RKO (cell line): ENCODE data around the gene BNIP1.
"Not testable (repeated sequence)": the region's sequence is repeated elsewhere in the genome, so short reads cannot be mapped to it uniquely, and the experiment has no call there.

Experiments used
- DNase-seq: peaks from one replicate; pipeline ENCODE4 v3.0.0-alpha.2; 2016; ENCODE audit warnings: low spot score

The BNIP1 gene, protein sequence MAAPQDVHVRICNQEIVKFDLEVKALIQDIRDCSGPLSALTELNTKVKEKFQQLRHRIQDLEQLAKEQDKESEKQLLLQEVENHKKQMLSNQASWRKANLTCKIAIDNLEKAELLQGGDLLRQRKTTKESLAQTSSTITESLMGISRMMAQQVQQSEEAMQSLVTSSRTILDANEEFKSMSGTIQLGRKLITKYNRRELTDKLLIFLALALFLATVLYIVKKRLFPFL

DNA sequence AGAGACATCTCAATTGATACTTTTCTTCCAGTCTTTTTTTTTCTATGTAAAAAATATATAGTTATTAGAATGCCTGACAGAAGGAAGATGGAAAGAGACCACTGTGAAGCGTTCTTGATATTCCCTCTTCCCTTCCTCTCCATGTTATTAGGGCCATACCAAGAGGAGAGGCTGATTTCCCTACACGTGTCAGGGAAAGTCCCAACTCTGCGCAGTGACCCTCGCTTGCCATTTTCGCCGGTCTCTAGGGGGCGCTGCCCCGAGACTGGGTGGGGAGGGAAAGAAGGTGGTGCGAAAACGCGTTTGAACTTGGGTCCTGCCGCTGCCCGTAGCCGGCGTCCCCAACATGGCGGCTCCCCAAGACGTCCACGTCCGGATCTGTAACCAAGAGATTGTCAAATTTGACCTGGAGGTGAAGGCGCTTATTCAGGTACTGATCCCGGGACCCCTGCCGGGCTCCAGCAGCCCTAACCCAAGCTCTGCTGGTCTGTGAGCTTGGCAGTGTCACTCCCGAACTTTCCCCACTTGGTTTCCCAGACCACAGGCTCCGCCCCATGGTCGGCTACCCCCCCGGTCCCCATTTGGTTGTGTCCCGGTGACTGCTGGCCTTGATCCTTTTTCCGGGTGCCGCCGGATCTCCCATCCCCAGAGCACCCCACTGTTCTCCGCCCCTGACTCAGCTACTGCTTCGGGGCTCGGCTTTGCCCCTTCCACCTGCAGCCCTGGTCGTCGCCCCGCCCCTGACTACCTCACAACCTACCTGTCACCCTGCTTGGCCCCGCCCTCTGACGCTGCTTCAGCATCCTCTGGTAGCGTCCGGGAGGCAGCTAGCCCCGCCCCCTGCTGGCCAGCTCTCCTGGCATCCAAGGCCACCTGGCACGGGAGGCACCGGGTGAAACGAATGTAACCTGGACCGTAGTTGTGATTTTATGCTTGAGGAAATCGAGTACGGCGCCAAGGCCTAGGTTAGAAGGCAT lies at the start of gene BNIP1:
Gene BNIP1 (plus strand): TSS at position 332 of the 977 bp plus-strand sequence. CDS start 15 bp downstream, at position 347.
- peak; percentile 92 for DNase-seq

DNA sequence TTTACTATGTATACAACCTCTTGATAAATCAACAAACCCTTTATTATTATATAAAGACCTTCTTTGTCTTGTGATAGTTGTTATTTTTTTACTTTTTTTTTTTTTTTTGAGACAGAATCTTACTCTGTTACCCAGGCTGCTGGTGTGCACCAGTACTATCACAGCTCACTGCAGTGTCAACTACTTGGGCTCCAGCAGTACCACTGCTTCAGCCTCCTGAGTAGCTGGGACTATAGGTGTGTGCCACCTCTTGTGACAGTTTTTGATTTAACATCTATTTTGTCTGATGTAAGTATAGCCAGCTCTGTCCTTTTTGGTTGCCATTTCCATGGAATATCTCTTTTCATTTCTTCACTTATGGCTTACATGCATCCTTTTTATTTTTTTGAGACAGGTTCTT lies 45.5 kb upstream of the BNIP1 start:
- no peak for DNase-seq

DNA sequence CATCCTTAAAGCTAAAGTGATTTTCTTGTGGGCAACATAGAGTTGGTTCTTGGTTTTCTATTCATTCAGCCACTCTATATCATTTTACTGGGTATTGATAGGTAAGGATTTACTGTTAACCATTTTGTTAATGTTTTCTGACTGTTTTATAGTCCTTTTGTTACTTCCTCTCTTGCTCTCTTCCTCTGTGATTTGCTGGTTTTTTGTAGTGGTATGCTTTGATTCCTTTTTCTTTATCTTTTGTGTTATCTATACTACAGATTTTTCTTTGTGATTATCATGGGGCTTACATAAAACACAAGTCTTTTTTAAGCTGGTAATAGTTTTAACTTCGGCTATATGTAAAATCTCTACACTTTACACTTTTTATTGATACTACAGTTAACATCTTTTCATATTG lies 44.9 kb upstream of the BNIP1 start:
- DNase-seq = no peak

DNA sequence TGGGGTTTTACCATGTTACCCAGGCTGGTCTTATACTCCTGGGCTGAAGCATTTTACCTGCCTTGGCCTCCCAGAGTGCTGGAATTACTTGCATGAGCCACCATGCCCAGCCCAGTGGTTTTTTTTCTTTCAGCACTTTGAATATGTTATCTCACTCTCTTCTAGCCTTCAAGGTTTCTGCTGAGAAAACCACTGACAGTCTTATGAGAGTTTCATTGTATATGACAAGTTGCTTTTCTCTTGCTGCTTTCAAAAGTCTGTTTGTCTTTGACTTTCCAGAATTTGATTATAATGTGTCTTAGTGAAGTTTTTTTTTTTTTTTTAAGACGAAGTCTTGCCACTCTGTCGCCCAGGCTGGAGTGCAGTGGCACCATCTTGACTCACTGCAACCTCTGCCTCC lies 43.1 kb upstream of the BNIP1 start:
- DNase-seq = no peak

DNA sequence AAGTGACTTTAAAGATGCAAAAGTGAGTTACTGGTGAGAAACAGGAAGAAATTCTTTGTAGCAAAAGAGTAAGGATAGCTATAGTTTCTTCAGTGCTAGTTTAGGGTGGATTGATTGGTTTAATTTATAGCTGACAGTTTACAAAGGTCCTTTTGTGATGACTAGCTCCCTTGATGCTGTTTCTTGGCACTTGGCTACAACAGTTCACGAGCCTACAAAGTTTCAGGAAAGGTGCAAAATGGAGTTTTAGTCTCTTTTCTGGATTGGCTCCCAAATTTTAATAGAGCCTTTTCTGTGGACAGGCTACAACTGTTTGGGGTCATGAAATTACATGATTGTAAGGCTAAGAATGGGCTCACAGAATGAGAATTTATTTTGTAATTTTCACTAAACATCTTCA lies 40.9 kb upstream of the BNIP1 start:
- no peak for DNase-seq

DNA sequence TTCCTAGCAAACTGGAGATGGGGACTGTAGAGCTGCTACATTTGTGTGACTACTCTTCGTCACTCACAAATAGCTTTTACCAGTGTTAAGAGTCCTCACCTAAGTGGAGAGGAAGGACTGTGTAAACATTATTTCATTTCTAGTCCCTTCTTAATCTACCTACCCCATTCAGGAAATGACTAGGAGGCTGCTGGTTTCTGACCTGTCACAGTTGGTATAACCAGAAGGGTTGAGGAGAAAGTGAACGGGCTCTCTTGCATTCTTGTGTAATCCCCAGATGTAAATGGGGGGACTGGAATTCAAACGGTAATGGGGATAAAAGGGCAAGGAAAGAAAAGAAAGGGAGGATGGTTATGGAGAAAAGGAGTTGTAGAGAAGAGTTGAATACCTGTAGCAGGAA lies 35.4 kb upstream of the BNIP1 start:
- DNase-seq = no peak

DNA sequence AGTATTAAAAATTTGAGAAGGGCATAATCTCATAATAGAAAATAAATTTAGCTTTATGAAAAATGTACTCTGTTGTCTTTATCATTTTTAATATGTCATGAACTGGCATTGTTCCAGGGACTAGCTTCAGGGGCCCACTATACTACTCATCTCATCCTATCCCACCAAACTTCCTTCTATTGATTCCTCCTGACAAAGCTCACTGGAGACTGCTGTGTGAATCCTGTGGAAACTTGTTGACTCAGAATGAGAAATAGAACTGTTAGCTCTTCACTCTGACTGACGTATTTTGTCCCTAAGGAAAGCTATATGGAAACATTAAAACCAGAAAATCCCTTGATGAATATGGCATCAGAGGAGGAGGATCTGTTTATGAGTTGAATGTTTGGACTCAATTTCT lies 29.8 kb upstream of the BNIP1 start:
- DNase-seq = no peak

DNA sequence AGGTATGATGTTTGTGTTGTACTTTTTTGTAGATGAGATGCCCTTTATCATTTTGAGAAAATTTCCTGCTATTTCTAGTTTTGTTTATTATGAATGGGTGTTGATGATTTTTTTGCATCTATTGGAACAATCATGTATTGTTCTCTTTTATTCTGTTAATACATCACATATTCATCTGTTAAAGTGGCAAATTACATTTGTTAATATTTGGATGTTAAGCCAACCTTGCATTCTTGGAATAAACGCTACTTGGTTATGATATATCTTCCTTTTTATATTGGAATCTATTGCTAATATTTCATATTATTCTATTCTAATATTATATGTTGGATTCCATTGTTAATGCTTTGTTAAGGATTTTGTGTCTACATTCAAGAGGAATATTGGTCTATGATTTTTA lies 24.6 kb upstream of the BNIP1 start:
- no peak for DNase-seq

DNA sequence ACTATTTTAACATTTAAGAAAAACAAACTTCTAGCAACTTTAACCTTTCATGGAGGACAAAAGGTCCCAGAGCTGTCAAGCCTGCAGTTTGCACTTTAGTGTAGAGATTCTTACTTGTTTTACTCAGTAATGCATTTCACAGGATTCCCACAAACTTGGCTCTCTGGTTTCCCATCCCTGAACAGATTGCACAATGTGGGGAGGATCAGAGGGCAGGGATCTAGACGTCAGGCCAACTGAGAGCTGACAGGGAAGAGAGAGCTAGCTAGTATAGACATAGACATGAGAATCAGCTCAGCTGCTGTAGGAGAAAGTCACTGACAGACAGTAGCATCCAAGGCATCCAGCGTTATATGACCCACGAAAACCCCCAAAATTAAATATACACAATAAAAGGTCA lies 20.9 kb upstream of the BNIP1 start:
- no peak for DNase-seq

DNA sequence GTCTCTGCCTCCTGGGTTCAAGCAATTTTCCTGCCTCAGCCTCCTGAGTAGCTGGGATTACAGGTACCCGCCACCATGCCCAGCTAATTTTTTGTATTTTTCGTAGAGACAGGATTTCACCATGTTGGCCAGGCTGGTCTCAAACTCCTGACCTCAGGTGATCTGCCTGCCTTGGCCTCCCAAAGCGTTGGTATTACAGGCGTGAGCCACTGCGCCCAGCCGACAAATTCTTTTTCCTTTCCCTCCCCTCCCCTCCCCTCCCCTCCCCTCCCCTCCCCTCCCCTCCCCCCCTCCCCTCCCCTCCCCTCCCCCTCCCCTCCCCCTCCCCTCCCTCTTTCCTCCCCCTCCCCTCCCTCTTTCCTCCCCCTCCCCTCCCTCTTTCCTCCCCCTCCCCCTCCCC lies 12.2 kb upstream of the BNIP1 start:
- DNase-seq = not testable (repeated sequence)

DNA sequence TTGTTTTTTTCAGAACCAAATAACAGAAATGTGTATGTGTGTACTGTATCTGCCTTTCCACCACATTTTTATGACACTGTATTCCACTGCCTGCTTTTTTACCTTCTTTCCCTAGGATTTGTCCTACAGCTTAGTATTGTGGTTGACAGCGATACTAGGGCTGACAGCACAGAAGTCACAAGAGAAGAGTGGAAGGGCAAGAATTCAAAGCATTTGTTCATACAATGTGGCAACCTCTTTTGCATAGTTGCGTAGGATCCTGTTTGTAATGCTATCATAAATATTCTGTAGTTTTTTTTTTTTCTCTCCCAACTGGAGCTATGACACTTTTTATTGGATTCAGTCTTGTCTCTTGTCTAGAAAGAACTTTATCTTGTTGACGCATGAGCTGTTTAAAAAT lies 5.6 kb upstream of the BNIP1 start:
- no peak for DNase-seq

DNA sequence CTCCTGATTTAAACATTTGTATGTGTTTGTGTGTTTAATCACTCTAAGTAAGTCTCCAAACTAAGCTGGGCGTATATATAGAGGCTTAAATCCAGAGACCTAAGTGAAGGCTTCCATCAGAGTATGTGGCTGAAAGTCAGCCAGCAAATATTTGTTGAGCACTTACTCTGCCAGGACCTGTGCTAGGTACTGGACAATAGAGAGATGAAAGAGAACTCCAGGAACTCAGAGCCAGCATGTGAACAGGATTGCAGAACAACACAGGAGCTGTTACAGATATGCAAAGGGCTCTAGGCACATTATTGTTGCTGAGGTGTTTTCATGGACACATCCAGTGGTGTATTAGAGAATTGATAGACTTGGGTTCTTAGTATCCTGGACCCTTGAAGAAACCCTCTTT lies 4.7 kb upstream of the BNIP1 start:
- no peak for DNase-seq

DNA sequence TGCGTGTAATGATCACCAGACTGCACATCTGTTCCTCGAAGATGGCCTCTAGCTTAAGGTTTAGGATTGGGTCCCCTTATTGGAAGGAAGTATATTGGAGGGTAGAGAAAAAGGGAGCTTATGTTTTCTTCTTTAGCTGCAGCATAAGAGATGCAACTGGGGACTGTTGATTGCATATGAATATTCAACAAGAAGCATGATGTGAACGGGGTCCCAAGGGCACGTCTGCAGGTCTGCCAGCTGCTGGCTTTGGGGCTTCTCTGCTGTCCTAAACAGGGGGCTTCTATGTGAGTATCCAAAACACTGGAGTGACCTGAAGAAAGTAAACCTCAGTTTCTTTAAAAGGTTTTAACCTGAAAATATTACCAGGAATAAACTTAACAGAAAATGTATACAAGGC lies 3.6 kb upstream of the BNIP1 start:
- no peak for DNase-seq

DNA sequence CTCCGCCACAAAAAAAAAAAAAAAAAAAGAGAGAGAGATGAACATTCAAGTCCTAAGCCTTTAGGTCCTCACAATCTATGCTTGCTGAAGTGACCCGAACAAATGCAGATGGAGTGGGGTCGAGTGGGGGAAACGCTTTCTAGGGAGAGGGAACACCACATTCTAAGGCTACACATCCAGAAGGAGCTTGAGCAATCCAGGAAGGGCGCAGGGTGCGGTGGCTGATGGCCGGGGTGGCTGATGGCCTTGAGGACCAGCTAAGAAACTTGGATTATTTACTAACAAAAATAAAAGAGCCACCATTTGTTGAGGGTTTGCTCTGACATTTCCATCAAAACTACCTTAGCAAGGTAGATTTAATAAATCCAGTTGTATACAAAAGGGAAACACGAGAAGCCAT lies 764 bp upstream of the BNIP1 start:
- DNase-seq = no peak

DNA sequence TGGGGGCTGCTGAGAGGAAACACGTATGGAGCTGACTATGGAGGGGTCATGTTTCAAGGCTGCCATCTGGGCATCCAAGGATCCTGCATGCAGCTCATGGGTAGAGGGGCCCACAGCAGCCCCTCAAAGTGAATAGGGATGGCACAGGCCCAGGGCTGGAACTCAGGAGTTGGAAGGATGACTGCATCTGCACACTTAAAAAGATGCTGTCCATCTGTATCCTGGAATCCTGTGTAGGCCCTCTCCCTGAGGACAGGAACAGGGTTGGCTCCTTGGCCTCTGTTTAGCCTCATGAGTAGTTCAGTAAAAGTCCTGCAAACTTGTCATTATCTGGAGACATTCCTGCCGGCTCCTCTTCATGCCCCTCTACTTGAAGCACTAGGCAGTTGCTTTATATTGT lies 4.0 kb downstream of the BNIP1 start:
- DNase-seq = no peak

DNA sequence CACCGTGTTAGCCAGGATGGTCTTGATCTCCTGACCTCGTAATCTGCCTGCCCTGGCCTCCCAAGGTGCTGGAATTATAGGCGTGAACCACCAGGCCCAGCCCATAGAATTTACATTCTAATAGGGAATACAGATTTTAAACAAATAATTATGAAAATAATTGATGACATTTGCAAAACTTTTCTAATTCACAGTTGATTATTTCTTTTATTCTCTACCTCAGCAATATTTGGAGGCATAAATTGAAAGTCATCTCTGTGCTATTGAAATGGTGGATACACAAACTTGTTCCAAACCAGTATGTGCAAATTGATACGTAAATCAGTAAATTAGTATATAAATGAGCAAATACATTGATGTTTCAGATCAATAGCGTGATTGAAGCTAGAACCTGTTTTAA lies 8.2 kb downstream of the BNIP1 start:
- no peak for DNase-seq

DNA sequence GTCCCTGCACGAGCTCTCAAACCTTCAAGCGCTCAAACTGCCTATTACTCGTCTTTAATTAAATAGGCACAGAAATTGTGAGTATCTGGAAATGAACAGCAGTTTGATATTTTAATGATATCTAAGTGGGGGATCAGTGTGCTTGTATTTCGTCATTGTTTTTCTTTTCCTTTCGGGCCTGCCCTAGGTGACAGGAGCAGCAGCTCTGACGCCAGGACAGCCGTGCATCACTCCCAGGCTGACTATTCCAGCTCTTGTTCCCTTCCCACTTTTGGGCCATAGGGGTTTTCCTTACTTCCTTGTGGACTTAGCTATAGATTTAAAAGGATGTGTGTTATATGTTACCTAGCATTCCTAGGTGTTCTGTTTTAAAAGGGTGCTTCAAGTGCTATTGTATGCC lies 9.5 kb downstream of the BNIP1 start:
- DNase-seq = no peak

DNA sequence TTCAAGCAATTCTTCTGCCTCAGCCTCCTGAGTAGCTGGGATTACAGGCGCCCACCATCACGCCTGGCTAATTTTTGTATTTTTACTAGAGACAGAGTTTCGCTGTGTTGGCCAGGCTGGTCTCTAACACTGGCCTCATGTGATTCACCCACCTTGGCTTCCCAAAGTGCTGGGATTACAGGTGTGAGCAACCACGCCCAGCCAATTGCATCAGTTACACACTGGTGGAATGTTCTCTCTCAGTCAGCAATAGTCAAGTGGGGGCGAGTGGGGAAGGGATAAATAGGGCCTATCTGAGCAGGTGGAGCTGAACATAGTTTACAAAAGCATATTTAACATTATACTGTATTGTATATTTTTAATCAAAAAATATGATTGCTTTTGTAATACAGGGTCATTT lies 10.3 kb downstream of the BNIP1 start:
- not testable (repeated sequence) for DNase-seq

DNA sequence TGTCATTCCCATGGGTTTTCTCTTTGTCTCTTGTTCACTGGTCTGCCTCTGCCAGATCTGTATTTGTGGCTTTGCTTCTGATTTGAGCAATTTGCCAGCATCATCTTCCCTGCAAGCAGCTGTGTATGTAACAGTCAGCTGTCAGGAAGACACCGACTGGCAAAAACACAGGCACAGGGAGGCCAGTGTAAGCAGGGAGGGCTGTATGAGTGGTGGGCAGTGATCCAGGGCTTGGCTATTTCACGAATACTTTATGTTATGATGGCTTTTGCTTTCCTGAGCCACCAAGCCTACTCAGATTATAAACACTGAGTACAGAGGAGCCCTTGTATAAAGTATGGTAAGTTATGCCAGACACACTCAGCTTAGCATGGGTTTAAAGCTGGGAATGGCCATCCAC lies 11.6 kb downstream of the BNIP1 start:
- DNase-seq = no peak

DNA sequence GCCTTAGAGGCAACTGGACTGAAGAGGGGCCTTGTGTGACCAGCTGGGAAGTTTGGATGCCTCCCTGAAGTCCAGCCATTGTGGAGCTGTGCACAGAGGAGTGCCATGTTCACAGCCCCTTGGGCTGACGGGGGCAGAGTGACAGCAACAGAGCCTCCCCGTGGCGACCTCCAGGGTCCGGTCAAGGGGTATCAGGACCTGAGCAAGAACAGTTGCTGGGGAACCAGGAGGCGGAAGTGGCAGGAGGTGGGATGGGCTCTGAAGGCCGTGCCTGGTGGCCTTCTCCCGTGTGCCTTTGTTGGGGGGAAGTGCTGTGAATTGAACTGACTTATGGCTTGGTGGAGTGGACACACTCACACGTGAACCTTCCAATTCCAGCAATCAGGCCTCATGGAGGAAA lies 14.0 kb downstream of the BNIP1 start:
- no peak for DNase-seq

DNA sequence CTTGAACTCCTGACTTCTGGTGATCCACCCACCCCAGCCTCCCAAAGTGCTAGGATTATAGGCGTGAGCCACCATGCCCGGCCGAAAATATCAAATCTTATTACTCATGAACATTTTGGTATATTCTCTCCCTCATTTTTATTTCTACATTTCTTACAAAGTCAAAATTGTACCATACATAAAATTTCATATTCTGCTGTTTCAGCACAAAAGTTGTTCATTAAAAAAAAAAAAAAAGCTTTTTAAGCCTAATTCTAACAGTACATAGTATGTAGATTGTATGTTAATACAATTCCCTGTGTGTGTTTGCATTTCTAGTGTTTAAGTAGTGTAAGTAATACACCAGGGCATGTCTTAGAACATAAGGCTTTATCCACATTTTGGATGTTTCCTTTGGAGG lies 14.9 kb downstream of the BNIP1 start:
- no peak for DNase-seq

DNA sequence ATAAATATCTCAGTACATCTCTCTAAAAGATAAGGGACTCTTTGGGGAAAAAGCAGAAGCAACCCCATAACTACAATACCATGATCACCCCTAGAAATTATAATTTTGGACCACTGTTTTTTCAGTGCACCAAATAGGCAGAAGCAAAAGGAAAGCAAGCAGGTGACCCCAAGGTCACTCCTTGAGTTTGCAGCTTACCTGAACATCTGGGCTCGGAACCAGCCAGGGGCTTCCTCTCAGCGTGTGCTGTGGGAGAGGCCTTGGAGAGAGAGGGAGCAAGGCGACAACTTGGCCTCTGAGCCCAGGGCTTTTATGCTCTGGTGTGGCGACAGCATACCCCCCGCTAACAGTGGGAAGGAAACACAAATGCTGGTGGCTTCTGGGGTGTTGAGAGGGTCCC lies 16.8 kb downstream of the BNIP1 start:
- DNase-seq = no peak

DNA sequence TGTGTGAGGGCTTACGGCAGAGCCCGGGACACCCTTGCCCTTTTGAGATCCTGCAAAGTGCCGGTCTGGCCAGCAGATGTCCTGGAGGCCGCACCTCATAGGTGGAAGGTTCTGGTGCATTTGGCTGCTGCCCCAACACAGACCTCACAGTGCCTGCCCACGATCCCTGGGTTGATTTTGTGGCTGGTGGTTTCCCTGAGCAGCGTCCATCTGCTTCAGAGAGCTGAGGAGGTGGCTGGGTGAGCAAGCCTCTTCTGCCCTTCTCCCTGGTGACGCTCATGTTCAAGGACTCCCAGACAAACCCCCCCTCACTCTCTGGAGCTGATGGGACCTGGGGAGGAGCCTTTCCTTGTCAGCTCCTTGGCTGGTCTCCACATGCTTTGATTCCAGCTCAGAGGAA lies 18.9 kb downstream of the BNIP1 start:
- no peak for DNase-seq
